Karpas-422 (cell line): ENCODE data around the gene DHRS4L2. TPM values are rescaled to one million over a fixed set of nuclear protein-coding genes. Genes with fewer than 3 reads are reported as not detected.
"Not testable (repeated sequence)": the region's sequence is repeated elsewhere in the genome, so short reads cannot be mapped to it uniquely, and the experiment has no call there.

Source experiments
- DNase-seq: peaks from one replicate; pipeline ENCODE4 v3.0.0-alpha.2; 2015
- H2AFZ ChIP-seq: fragments of 200-600 bp; sonication (generic); 2 replicates; pipeline ENCODE4 v1.6.1; 2014; ENCODE audit warnings: antibody characterized with exemption, low read length, mixed read lengths
- H3K27ac ChIP-seq: fragments of 200-600 bp; sonication (generic); 2 replicates; pipeline ENCODE4 v1.5.1; 2014; ENCODE audit warnings: mild to moderate bottlenecking, low read length, moderate library complexity
- H3K27me3 ChIP-seq: fragments of 200-600 bp; sonication (generic); 2 replicates; pipeline ENCODE4 v1.6.1; 2014; ENCODE audit warnings: low read length, mixed read lengths
- H3K36me3 ChIP-seq: fragments of 200-600 bp; sonication (generic); 2 replicates; pipeline ENCODE4 v1.6.1; 2014; ENCODE audit warnings: low read length, mixed read lengths; ENCODE audit not compliant: insufficient read depth
- H3K4me1 ChIP-seq: fragments of 200-600 bp; sonication (generic); 2 replicates; pipeline ENCODE4 v1.6.1; 2014; ENCODE audit warnings: mild to moderate bottlenecking, low read length, mixed read lengths
- H3K4me2 ChIP-seq: fragments of 200-600 bp; sonication (generic); 2 replicates; pipeline ENCODE4 v1.6.1; 2014; ENCODE audit warnings: low read length, low read depth, mild to moderate bottlenecking; ENCODE audit not compliant: poor library complexity, severe bottlenecking
- H3K4me3 ChIP-seq: fragments of 200-600 bp; sonication (generic); 2 replicates; pipeline ENCODE4 v1.5.1; 2014; ENCODE audit warnings: mild to moderate bottlenecking, antibody characterized with exemption, low read length, mixed read lengths
- H3K79me2 ChIP-seq: fragments of 200-600 bp; sonication (generic); 2 replicates; pipeline ENCODE4 v1.6.1; 2014; ENCODE audit warnings: mild to moderate bottlenecking, low read length, mixed read lengths
- H3K9ac ChIP-seq: fragments of 200-600 bp; sonication (generic); 2 replicates; pipeline ENCODE4 v1.6.0; 2014; ENCODE audit warnings: low read length
- H3K9me2 ChIP-seq: fragments of 200-600 bp; sonication (generic), shearing (Covaris generic); replicated peaks from 2 replicates; pipeline ENCODE4 v1.6.0; 2014; ENCODE audit warnings: mild to moderate bottlenecking, low read length, moderate library complexity; ENCODE audit not compliant: insufficient read depth
- H3K9me3 ChIP-seq: fragments of 300-700, 200-600 bp; sonication (generic); 2 replicates; pipeline ENCODE4 v1.6.1; 2014; ENCODE audit warnings: low read length, mixed read lengths
- H4K20me1 ChIP-seq: fragments of 200-600 bp; sonication (generic); 2 replicates; pipeline ENCODE4 v1.6.1; 2014; ENCODE audit warnings: mild to moderate bottlenecking, antibody characterized with exemption, low read length, low read depth; ENCODE audit not compliant: insufficient read depth
- total RNA-seq: library from RNA; depleted of rRNA; stranded (reverse); fragments of >200 nt; shearing (Covaris generic); gene quantifications from 2 replicates; pipeline ENCODE4 v1.2.3, GENCODE V29; 2014; ENCODE audit warnings: low replicate concordance

The DHRS4L2 gene
- total RNA-seq, 1 experiment from 2014 or later: 66.1 TPM

DNA sequence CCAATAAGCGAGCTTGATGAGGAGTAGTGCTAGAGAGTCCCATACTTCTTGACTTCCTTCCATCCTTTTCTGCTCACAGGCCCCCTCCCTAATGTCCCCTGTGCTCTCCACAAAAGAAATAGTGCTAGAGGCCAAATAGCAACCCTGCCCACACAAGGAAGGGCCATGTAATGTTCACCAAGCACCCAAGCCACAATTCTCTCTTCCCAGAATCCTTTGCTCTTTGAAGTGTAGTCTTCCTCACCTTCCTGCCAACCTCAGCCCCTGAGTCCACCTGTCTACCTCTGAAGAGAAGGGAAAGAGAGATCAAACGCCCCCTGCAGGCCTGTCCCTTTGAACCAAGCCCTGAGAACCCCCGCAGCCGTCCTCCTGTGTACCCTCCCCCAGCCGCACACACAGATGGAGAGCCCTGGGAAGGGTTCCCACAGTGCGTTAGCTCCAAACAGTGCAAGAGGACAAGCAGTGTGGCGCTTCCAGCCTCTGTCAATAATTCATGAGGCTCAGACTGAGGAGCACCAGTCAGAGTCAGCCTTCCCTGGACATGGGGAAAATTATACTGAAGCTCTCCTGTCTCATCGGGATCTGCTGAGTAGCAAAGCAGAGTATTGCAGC is 37.0 kb upstream of the DHRS4L2 start:
- Histone ChIP-seq H2AFZ (no peak overlapping the region), H3K4me3 (no peak overlapping the region), H3K9me2 (no peaks in the 10 kb centered on the region), H3K27ac (no peak overlapping the region), H3K4me2 (no peak overlapping the region), H3K79me2 (peaks cover 10% of the 10 kb centered on the region), H3K9ac (no peak overlapping the region), H3K27me3 (no peaks in the 10 kb centered on the region), H3K9me3 (peaks cover 12% of the 10 kb centered on the region), H3K36me3 (no peaks in the 10 kb centered on the region), H4K20me1 (no peaks in the 10 kb centered on the region), H3K4me1 (peaks cover 17% of the 10 kb centered on the region)
- DNase-seq: no peak

DNA sequence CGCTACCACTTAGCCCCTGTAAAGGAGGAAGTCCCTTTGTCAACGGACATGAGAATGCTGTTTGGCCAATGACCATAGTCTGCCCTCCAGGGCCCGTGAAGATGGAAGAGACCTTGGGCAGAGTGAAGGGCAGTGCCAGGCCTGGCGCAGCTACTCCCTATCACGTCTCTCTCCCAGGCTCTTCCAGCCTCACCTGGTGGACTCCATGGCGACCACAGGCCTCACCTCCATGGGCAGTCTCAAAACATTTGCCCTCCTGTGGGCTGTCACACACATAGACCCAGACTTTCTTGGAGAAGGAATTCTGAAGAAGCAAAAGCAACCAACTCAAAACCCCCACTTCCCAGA is 35.6 kb upstream of the DHRS4L2 start:
- not testable (repeated sequence) for H4K20me1 ChIP-seq, H3K27ac ChIP-seq, DNase-seq, H3K27me3 ChIP-seq, H3K36me3 ChIP-seq, H3K9me2 ChIP-seq
- Histone ChIP-seq H3K9ac (peak overlapping the region; percentile 79), H3K79me2 (peaks cover 10% of the 10 kb centered on the region), H3K9me3 (peaks cover 12% of the 10 kb centered on the region), H3K4me2 (peak overlapping the region; percentile 82), H3K4me1 (peaks cover 17% of the 10 kb centered on the region), H2AFZ (peak overlapping the region; percentile 13; the same call in 1 of the 2 replicates), H3K4me3 (peak overlapping the region; percentile 79)

DNA sequence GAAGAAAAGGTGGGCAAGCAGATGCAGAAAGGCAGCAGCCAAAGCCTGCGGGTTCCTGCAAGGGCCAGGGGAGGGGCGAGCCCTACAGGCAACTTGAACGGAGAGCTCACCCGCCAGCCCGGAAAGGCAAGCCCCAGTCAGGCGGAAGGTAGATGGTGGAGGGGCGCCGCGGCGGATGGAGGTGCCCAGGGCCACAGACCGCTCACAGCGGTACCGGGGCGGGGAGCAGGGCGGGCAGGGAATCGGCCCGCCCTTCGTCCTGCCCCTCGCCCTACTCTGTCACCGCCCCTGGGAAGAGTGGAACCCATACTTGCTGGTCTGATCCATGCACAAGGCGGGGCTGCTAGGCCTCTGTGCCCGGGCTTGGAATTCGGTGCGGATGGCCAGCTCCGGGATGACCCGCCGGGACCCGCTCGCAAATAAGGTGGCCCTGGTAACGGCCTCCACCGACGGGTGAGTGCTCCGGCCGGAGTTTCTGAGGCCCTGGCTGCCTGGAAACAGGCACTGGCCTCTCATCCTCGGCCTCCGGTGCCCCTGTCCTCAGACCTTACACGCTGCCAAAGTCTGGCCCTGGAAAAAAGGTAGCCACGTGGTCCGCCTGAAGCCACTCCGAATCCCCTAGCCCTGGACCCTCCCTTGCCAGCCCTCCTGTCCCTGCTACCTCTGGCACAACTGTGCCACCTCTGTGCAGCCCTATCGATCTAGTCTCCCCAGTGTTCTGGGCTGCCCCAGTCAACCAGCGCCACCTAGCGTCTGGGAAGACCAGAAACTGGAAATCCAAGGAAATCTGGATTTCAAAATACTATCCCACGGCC is 35.1 kb upstream of the DHRS4L2 start, which contains the start of gene DHRS4:
DHRS4 (plus strand) TSS at position 307 of the 815 bp plus-strand sequence; CDS start at position 326, 19 bp downstream.
- DNase-seq: peak; percentile 96
- no peaks in the 10 kb centered on the region for H3K9me2 ChIP-seq
- H2AFZ ChIP-seq: peak within 1 kb of the TSS; percentile 40; the same call in 1 of the 2 replicates
- peaks cover 10% of the 10 kb centered on the region for H3K79me2 ChIP-seq
- peak within 1 kb of the TSS; percentile 79 for H3K4me3 ChIP-seq
- H3K27me3 ChIP-seq: no peaks in the 10 kb centered on the region
- H3K4me1 ChIP-seq: peaks cover 17% of the 10 kb centered on the region
- H3K9me3 ChIP-seq: peaks cover 12% of the 10 kb centered on the region
- peak within 1 kb of the TSS; percentile 41 for H3K27ac ChIP-seq
- H3K36me3 ChIP-seq: no peaks in the 10 kb centered on the region
- H4K20me1 ChIP-seq: no peaks in the 10 kb centered on the region
- peak within 1 kb of the TSS; percentile 79 for H3K9ac ChIP-seq
- H3K4me2 ChIP-seq: peak within 1 kb of the TSS; percentile 82

DNA sequence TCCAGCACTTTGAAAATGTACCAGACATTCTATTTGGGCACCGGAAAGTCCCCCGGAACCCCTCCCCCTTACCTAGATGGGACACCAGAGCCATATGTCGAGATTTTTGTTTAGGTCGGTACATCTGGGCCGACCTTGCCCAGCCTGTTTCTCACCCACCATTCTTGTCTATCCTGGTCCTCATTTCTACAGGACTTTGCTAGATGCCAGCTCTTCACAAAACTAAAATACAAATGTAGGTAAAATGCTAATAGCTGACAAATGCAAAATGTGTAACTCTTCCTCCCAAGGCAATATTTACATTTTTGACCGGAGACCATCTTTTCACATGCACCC is 34.5 kb upstream of the DHRS4L2 start:
- Histone ChIP-seq H3K4me3 (peak overlapping the region; percentile 79), H3K4me1 (peaks cover 17% of the 10 kb centered on the region), H3K9me3 (peaks cover 12% of the 10 kb centered on the region), H3K27ac (peak overlapping the region; percentile 41), H2AFZ (peak overlapping the region; percentile 40; the same call in 1 of the 2 replicates), H3K79me2 (peaks cover 10% of the 10 kb centered on the region), H3K4me2 (peak overlapping the region; percentile 82), H3K9ac (peak overlapping the region; percentile 79)
- H3K27me3 ChIP-seq, H3K36me3 ChIP-seq, H4K20me1 ChIP-seq, H3K9me2 ChIP-seq, DNase-seq: not testable (repeated sequence)

DNA sequence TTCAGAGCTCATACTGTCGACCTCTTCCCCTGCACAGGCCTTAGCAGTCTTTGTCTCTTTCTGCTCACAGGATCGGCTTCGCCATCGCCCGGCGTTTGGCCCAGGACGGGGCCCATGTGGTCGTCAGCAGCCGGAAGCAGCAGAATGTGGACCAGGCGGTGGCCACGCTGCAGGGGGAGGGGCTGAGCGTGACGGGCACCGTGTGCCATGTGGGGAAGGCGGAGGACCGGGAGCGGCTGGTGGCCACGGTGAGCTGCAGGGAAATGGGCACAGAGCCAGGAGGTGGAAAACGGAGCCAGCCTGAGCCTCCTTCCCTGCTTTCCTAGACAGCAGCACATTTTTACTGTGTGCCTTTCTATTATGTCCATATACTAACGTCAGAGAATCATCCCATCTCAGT is 33.8 kb upstream of the DHRS4L2 start:
- not testable (repeated sequence) for H3K27ac ChIP-seq, H2AFZ ChIP-seq, H4K20me1 ChIP-seq, DNase-seq, H3K27me3 ChIP-seq, H3K36me3 ChIP-seq, H3K9me3 ChIP-seq, H3K9me2 ChIP-seq
- Histone ChIP-seq H3K9ac (peak overlapping the region; percentile 79), H3K79me2 (peaks cover 10% of the 10 kb centered on the region), H3K4me1 (peaks cover 17% of the 10 kb centered on the region), H3K4me2 (peak overlapping the region; percentile 82), H3K4me3 (peak overlapping the region; percentile 79; the same call in 1 of the 2 replicates)

DNA sequence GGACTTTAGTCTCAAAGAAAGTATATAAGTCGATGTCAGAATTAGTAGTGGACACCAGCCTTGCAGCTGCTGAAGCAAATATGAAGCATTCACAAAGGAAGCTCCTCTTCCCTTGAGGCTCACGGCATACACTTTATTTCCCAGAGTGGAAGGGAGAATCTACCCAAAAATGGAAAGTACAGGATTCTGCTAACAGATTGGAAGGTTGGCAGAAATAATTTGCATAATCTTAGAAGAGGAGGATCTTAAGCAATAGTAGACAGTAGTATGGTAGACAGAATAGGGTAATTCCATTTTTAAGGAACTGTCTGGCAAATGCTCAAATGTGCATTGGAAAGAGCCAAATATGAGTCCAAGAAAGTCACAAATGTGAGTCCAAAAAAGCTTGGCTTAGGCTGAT is 32.9 kb upstream of the DHRS4L2 start:
- not testable (repeated sequence) for H3K27me3 ChIP-seq, H4K20me1 ChIP-seq, DNase-seq, H3K27ac ChIP-seq, H3K9me2 ChIP-seq, H3K4me2 ChIP-seq, H3K9me3 ChIP-seq, H3K9ac ChIP-seq, H2AFZ ChIP-seq, H3K4me3 ChIP-seq, H3K36me3 ChIP-seq
- Histone ChIP-seq H3K4me1 (peaks cover 17% of the 10 kb centered on the region), H3K79me2 (peaks cover 10% of the 10 kb centered on the region)

DNA sequence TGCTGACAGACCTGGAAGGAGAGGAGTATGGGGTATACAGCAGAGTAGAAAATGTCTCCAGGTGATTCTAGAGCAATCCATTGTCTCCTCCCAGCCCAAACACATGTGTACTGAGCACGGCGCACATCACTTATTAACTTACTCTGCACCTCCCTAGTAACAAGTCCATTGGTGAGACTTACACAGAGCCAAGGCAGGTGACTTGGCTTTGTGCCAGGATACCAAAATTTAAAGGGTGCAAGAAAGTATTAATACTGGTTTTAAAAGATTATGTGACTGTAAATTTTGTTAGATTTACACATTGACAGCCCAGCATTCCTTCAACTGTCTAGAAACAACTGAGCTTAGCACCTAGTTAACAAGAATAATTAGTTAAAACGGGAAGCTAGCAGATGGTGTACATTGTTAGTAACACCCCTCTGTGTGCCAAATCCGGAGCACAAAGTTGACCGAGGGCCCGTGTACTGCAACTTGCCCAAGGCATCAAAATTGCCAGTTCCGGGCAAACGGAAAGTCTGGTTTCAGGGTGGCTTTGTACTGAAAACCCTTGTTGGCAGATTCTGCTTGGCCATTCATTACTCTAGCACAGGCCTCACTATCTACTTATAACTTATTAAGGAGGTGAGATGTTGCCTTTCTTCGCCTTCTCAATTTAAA is 30.7 kb upstream of the DHRS4L2 start:
- H3K9ac ChIP-seq, H3K4me3 ChIP-seq, H3K9me2 ChIP-seq, H3K4me2 ChIP-seq, H3K36me3 ChIP-seq, H4K20me1 ChIP-seq, H3K27me3 ChIP-seq, H3K9me3 ChIP-seq, DNase-seq, H2AFZ ChIP-seq, H3K27ac ChIP-seq: not testable (repeated sequence)
- H3K79me2 ChIP-seq: peaks cover 10% of the 10 kb centered on the region
- peaks cover 11% of the 10 kb centered on the region for H3K4me1 ChIP-seq

DNA sequence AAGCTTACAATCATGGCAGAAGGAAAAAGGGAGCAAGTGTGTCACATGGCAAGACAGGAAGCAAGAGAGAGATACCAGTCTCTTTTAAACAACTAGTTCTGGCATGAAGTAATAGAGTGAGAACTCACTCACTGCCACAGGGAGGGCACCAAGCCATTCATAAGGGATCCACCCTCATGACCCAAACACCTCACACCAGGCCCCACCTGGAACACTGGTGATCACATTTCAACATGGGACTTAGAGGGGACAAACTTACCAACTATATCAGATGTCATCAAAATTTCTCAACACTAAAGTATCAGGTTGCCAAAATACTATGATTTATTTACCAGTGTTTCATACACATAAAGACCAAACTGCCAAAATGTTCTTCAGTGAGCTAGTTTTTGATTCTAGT is 27.8 kb upstream of the DHRS4L2 start:
- not testable (repeated sequence) for H3K9me2 ChIP-seq, H3K9me3 ChIP-seq, H3K4me2 ChIP-seq, H3K36me3 ChIP-seq, H3K27me3 ChIP-seq, H3K4me1 ChIP-seq, H3K79me2 ChIP-seq, H3K4me3 ChIP-seq, H2AFZ ChIP-seq, H3K9ac ChIP-seq, H4K20me1 ChIP-seq, DNase-seq, H3K27ac ChIP-seq
